Measurements from ENCODE around the gene SLC25A10.

SLC25A10 gene

DNA sequence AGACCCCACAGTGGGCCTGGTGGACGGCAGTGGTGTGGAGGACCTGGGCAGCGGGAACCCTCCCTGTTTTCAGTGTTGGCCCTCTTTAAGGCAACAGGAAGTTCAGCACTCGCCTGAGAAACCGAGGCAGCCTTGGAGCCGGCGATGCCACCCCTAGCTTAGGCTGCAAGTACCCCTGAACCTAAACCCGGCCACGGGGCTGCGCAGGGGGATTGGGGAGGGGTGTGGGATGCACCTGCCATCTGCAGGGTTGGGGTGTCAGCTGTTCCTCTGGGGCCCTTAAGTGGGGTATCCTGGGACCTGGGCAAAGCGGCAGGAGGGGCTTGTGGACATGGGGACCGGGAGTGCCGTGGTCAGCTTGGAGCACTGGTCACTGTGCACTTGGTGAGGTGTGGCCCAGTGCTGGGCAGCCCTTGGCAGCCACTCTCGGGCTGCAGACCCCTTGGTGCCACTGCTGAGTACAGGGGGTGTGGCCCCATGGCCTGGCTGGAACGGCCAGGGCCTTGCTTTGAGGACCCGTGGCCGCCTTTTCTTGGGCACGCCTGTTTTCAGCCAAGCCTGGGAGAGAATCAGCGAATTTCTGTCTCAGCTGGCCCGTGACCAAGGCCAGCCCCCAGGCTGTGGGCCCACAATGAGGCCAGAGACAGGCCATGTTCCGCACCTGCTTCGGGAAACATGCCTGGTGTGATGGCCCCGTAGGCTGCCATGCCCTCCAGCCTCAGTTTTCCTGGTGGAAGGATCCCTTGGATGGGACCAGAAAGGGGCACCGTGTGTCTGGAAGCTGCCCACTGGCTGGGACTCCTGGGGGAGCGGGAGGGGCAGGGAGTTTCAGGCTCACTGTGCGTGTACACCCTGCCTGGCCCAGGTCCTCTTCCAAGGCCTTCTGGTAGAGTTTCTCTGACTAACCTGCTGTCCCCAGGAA lies 4.1 kb upstream of the SLC25A10 start:
- Mint-ChIP-seq H3K4me1 (peaks cover 42% of the 10 kb centered on the region), H3K4me3 (no peak overlapping the region), H3K9me3 (no peaks in the 10 kb centered on the region), H3K27ac (no peak overlapping the region), H3K36me3 (peaks cover 70% of the 10 kb centered on the region)
- DNase-seq (ENCODE audit: low spot score in 2 of 2) (no peak), ATAC-seq (no peak)

DNA sequence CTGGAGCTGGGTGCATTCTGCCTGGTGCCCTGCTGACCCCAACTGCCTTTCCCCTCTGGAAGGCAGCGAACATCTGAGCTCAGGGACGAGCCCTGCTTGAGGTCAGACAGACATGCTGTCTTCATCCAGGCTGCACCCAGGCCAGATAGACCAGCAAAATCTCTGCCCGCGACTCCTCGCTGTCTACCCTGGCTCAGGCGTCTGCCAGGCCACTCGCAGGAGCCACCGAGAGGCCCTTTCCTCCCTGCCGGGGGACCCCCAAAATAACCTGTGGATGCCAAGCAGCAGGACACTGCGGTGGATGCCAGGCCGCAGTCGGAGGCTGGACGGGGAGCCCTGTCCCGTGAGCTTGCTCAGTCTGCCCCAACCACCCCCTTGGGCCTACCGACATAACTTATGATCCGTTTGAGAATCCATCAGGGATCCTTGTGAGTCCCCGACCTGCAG lies 3.3 kb upstream of the SLC25A10 start:
- Mint-ChIP-seq H3K27ac (no peak overlapping the region), H3K4me3 (no peak overlapping the region), H3K36me3 (peaks cover 65% of the 10 kb centered on the region), H3K4me1 (peaks cover 43% of the 10 kb centered on the region), H3K9me3 (no peaks in the 10 kb centered on the region)
- DNase-seq (ENCODE audit: low spot score in 2 of 2) (no peak), ATAC-seq (no peak)

DNA sequence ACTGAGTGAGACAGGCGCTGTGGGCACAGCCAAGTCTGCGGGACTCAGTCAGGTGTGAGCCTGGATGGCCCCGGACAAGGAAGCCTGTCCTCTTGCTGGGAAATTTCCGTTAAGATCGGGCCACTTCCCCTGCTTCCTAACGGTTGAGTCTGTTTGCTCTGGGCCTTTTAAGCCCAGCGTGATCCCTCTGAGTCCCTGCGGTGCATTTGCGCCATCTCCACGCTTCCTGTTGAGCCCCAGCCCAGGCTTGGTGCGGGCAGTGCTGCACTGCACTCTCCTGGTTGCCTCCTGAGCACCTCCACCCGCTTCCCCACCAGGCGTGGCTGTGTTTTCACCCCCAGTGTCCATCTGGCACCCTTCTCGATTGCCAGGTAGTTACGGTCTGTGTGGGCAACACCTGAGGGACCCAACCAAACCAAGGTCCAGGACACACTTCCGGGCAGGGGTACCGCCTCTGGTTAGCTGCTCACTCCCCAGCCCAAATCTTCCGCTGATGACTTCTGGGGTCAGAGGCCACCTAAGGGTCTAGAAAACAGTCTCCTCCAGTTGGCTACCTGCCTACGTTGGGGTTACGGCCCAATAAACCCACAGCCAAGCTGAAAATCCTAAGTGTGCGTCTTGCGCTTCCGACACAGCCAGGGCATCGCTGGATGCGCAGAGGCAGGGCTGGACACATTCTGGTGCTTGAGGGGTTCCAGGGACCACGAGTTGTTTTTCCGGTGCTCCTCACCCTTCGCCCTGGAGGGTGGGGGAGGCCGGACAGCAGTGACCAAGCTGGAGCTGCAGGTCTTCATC lies 1.4 kb upstream of the SLC25A10 start:
- H3K27ac Mint-ChIP-seq, result peak overlapping the region; percentile 79
- DNase-seq (ENCODE audit: low spot score in 2 of 2) (no peak), ATAC-seq (no peak)

GRCh38 chr17:81712468-81713003 lies 452 bp downstream of the SLC25A10 start:
- peaks cover 17% of the 10 kb centered on the region for H3K4me1 Mint-ChIP-seq
- ATAC-seq (peak; percentile 31), DNase-seq (ENCODE audit: low spot score in 2 of 2) (no peak)
- H3K4me3 Mint-ChIP-seq, result peak overlapping the region; percentile 81
- H3K9me3 Mint-ChIP-seq, result no peaks in the 10 kb centered on the region
- H3K27ac Mint-ChIP-seq, result peak overlapping the region; percentile 58
- H3K36me3 Mint-ChIP-seq, result peaks cover 27% of the 10 kb centered on the region

More for the DNA sequence above, 1.4 kb upstream of the SLC25A10 start:
- Mint-ChIP-seq H3K36me3 (peaks cover 46% of the 10 kb centered on the region), H3K9me3 (no peaks in the 10 kb centered on the region), H3K4me1 (peaks cover 28% of the 10 kb centered on the region), H3K4me3 (peak overlapping the region; percentile 74)

- DNase-seq (ENCODE audit: low spot score in 2 of 2), result no peak
- Mint-ChIP-seq H3K9me3 (no peaks in the 10 kb centered on the region), H3K36me3 (peaks cover 23% of the 10 kb centered on the region), H3K4me1 (peaks cover 17% of the 10 kb centered on the region), H3K27ac (peak overlapping the region; percentile 58), H3K4me3 (peak overlapping the region; percentile 81)
- no peak for ATAC-seq
Observed at GRCh38 chr17:81713004-81713555, 996 bp downstream of the SLC25A10 start.

GRCh38 chr17:81713556-81714411 lies 1.7 kb downstream of the SLC25A10 start:
- H3K27ac Mint-ChIP-seq, result no peak overlapping the region
- no peaks in the 10 kb centered on the region for H3K9me3 Mint-ChIP-seq
- H3K4me1 Mint-ChIP-seq, result peaks cover 17% of the 10 kb centered on the region
- peak overlapping the region; percentile 81 for H3K4me3 Mint-ChIP-seq
- peaks cover 23% of the 10 kb centered on the region for H3K36me3 Mint-ChIP-seq
- DNase-seq (ENCODE audit: low spot score in 2 of 2), result no peak
- no peak for ATAC-seq

GRCh38 chr17:81714412-81715106 lies 2.5 kb downstream of the SLC25A10 start:
- Mint-ChIP-seq H3K9me3 (no peaks in the 10 kb centered on the region), H3K36me3 (peaks cover 23% of the 10 kb centered on the region), H3K4me1 (peaks cover 17% of the 10 kb centered on the region), H3K4me3 (peak overlapping the region; percentile 16), H3K27ac (no peak overlapping the region)
- DNase-seq (ENCODE audit: low spot score in 2 of 2) (no peak), ATAC-seq (no peak)

DNA sequence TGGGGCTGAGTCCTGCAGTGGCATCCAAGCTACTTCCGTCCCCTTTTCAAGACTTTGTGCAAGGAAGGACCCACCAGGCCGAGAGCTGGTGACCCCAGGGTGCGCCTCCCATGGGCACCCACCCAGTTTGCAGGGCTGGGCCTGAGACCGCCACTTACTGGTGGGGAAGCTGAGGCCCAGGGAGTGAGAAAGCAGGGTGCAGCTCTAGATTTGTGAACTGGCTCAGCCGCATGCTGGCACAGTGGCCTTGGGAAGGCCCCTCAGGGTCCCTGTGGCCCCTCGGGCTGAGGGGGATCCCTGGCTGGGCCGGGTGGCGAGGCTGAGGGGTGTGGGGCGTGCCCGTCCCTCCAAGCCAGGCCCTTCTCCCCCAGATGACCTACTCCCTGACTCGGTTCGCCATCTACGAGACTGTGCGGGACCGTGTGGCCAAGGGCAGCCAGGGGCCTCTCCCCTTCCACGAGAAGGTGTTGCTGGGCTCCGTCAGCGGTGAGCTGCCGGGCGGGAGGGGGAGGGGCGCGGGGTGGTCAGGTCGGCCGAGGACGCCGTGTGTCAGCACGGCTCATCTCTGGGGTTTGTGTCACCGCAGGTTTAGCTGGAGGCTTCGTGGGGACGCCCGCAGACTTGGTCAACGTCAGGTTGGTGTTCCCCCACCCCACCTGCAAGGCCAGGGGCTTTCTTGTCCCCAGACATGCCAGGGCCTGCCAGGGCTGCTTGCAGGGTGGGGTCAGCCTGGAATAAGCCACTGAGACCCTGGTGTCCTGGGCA lies 3.2 kb downstream of the SLC25A10 start:
- no peak overlapping the region for H3K4me3 Mint-ChIP-seq

GRCh38 chr17:81715872-81716673 lies 4.0 kb downstream of the SLC25A10 start:
- H3K9me3 Mint-ChIP-seq, result no peaks in the 10 kb centered on the region
- DNase-seq (ENCODE audit: low spot score in 2 of 2), result no peak

More for the DNA sequence above, 3.2 kb downstream of the SLC25A10 start:
- H3K36me3 Mint-ChIP-seq, result peaks cover 21% of the 10 kb centered on the region
- no peak for ATAC-seq
- peaks cover 14% of the 10 kb centered on the region for H3K4me1 Mint-ChIP-seq
- no peak for DNase-seq (ENCODE audit: low spot score in 2 of 2)
- H3K27ac Mint-ChIP-seq, result no peak overlapping the region
- no peaks in the 10 kb centered on the region for H3K9me3 Mint-ChIP-seq

GRCh38 chr17:81716674-81716996 lies 4.6 kb downstream of the SLC25A10 start:
- Mint-ChIP-seq H3K4me1 (peaks cover 6% of the 10 kb centered on the region), H3K36me3 (peaks cover 8% of the 10 kb centered on the region)

More at GRCh38 chr17:81715872-81716673, 4.0 kb downstream of the SLC25A10 start:
- H3K36me3 Mint-ChIP-seq, result peaks cover 13% of the 10 kb centered on the region
- no peak overlapping the region for H3K4me3 Mint-ChIP-seq
- no peak for ATAC-seq
- peaks cover 7% of the 10 kb centered on the region for H3K4me1 Mint-ChIP-seq
- H3K27ac Mint-ChIP-seq, result no peak overlapping the region

GRCh38 chr17:81717049-81717765 lies 5.1 kb downstream of the SLC25A10 start:
- Mint-ChIP-seq H3K4me1 (peaks cover 6% of the 10 kb centered on the region), H3K4me3 (no peak overlapping the region), H3K27ac (no peak overlapping the region), H3K36me3 (peaks cover 8% of the 10 kb centered on the region), H3K9me3 (no peaks in the 10 kb centered on the region)
- no peak for DNase-seq (ENCODE audit: low spot score in 2 of 2)
- ATAC-seq, result no peak

More at GRCh38 chr17:81716674-81716996, 4.6 kb downstream of the SLC25A10 start:
- ATAC-seq, result no peak
- DNase-seq (ENCODE audit: low spot score in 2 of 2), result no peak
- Mint-ChIP-seq H3K9me3 (no peaks in the 10 kb centered on the region), H3K27ac (no peak overlapping the region), H3K4me3 (no peak overlapping the region)

- no peak overlapping the region for H3K4me3 Mint-ChIP-seq
- H3K4me1 Mint-ChIP-seq, result peaks cover 4% of the 10 kb centered on the region
- peaks cover 4% of the 10 kb centered on the region for H3K36me3 Mint-ChIP-seq
- no peaks in the 10 kb centered on the region for H3K9me3 Mint-ChIP-seq
- no peak for DNase-seq (ENCODE audit: low spot score in 2 of 2)
- ATAC-seq, result no peak
- no peak overlapping the region for H3K27ac Mint-ChIP-seq
Observed at GRCh38 chr17:81717766-81718089, 5.6 kb downstream of the SLC25A10 start.

Measured in stimulated activated effector memory CD8-positive, alpha-beta T cell treated with anti-CD3 and anti-CD28 coated beads, Interleukin-12 subunit alpha, Interleukin-12 subunit beta, amount 100 ng/mL, for 72 hours (primary cell).